Activated naive CD8-positive, alpha-beta T cell treated with anti-CD3 and anti-CD28 coated beads for 36 hours (primary cell): ENCODE results near the gene CITED2. TPM values are rescaled to one million over a fixed set of nuclear protein-coding genes. Genes with fewer than 3 reads are reported as not detected.
"Not testable (repeated sequence)": the region's sequence is repeated elsewhere in the genome, so short reads cannot be mapped to it uniquely, and the experiment has no call there.

Experiments used
- DNase-seq: peaks from one replicate; pipeline ENCODE4 v3.0.0; 2021
- H3K27ac Mint-ChIP-seq: one replicate; pipeline ENCODE4 v1.8.0; 2022; ENCODE audit warnings: mild to moderate bottlenecking, moderate library complexity, mixed read lengths
- H3K27me3 Mint-ChIP-seq: one replicate; pipeline ENCODE4 v1.8.0; 2022; ENCODE audit warnings: mild to moderate bottlenecking, mixed read lengths
- H3K36me3 Mint-ChIP-seq: one replicate; pipeline ENCODE4 v1.8.0; 2021; ENCODE audit warnings: mild to moderate bottlenecking, mixed read lengths
- H3K4me1 Mint-ChIP-seq: one replicate; pipeline ENCODE4 v1.8.0; 2021; ENCODE audit warnings: mixed read lengths
- H3K4me3 Mint-ChIP-seq: one replicate; pipeline ENCODE4 v1.8.0; 2022; ENCODE audit warnings: mild to moderate bottlenecking, moderate library complexity, mixed read lengths
- H3K9me3 Mint-ChIP-seq: one replicate; pipeline ENCODE4 v1.8.0; 2022; ENCODE audit warnings: mixed read lengths
- total RNA-seq, 2 experiments: library from RNA; stranded (reverse); gene quantifications; one replicate each; pipeline ENCODE4 v1.2.3, GENCODE V29; 2021

The CITED2 gene
- total RNA-seq, 2 experiments from 2014 or later = 28.4 to 28.5 TPM

GRCh38 chr6:139363123-139363522 lies 11.3 kb downstream of the CITED2 start:
- H3K4me1 Mint-ChIP-seq = peaks cover 24% of the 10 kb centered on the region
- not testable (repeated sequence) for H3K36me3 Mint-ChIP-seq, H3K4me3 Mint-ChIP-seq, DNase-seq, H3K27ac Mint-ChIP-seq, H3K27me3 Mint-ChIP-seq, H3K9me3 Mint-ChIP-seq

- H3K4me3 Mint-ChIP-seq = no peak overlapping the region
- H3K4me1 Mint-ChIP-seq = peaks cover 13% of the 10 kb centered on the region
- no peaks in the 10 kb centered on the region for H3K36me3 Mint-ChIP-seq
- no peaks in the 10 kb centered on the region for H3K9me3 Mint-ChIP-seq
- no peak for DNase-seq
- H3K27ac Mint-ChIP-seq = no peak overlapping the region
- no peaks in the 10 kb centered on the region for H3K27me3 Mint-ChIP-seq
Measured at GRCh38 chr6:139361211-139361610, 13.2 kb downstream of the CITED2 start.

DNA sequence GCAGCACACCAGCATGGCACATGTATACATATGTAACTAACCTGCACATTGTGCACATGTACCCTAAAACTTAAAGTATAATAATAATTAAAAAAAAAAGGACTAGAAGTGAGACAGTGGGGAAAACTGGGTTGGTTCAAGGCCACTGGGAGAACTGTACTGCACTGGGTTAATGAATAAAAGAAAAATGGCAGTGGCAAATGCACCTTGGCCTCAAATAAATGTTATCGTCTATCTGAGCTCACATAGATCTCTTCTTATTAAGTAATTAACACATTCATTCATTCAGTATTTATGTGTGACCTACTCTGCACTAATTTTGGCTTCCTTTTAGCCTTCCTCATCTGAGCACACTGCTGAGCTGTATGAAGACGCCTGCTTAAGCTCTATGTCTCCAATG lies 17.5 kb downstream of the CITED2 start:
- no peak overlapping the region for H3K4me3 Mint-ChIP-seq
- peaks cover 2% of the 10 kb centered on the region for H3K36me3 Mint-ChIP-seq

DNA sequence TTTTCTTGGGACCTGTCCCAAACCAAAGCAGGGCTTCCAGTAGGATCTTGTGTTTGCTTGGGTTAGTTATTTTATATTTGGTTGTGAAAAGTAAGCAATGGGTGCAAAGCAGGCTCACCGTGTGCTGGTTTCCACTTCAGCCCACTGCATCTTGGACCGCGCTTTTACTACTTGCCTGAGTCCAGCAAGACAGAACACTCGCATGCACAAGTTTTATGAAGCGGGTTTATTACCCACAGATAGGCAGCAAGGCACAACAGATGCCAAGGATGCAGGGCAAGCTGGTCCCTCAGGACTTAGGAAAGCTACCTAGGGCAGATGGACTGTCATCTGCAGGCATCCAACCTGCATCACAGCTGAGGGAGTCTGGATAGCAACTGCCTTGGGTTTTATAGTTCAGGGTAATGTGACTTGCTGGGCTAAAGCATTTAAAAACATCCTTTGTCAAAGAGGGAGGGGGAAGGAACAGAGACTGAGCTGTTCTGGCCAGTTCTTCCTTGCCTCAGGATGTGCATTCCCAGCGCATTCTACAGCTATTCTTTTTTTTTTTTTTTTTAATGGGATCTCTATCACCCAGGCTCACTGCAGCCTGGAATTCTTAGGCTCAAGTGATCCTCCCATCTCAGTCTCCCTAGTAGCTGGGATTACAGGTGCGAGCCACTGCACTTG lies 18.5 kb downstream of the CITED2 start:
- DNase-seq = no peak
- H3K9me3 Mint-ChIP-seq = peaks cover 6% of the 10 kb centered on the region
- H3K36me3 Mint-ChIP-seq = peaks cover 2% of the 10 kb centered on the region
- H3K4me1 Mint-ChIP-seq = peaks cover 3% of the 10 kb centered on the region
- H3K27ac Mint-ChIP-seq = no peak overlapping the region
- H3K27me3 Mint-ChIP-seq = no peaks in the 10 kb centered on the region
- H3K4me3 Mint-ChIP-seq = no peak overlapping the region

More for the DNA sequence above, 17.5 kb downstream of the CITED2 start:
- H3K4me1 Mint-ChIP-seq = peaks cover 7% of the 10 kb centered on the region
- H3K27me3 Mint-ChIP-seq = no peaks in the 10 kb centered on the region
- DNase-seq = no peak
- H3K27ac Mint-ChIP-seq = no peak overlapping the region
- H3K9me3 Mint-ChIP-seq = peaks cover 6% of the 10 kb centered on the region

GRCh38 chr6:139355172-139355571 lies 19.3 kb downstream of the CITED2 start:
- Mint-ChIP-seq H3K9me3 (peaks cover 6% of the 10 kb centered on the region), H3K27me3 (no peaks in the 10 kb centered on the region), H3K4me1 (peaks cover 3% of the 10 kb centered on the region), H3K4me3 (no peak overlapping the region), H3K36me3 (peaks cover 2% of the 10 kb centered on the region), H3K27ac (no peak overlapping the region)
- DNase-seq = no peak

- no peak for DNase-seq
- Mint-ChIP-seq H3K27me3 (no peaks in the 10 kb centered on the region), H3K27ac (no peak overlapping the region), H3K9me3 (peaks cover 6% of the 10 kb centered on the region), H3K4me1 (peaks cover 3% of the 10 kb centered on the region), H3K36me3 (peaks cover 2% of the 10 kb centered on the region), H3K4me3 (no peak overlapping the region)
Measured at GRCh38 chr6:139354189-139354588, 20.3 kb downstream of the CITED2 start.

- no peak overlapping the region for H3K4me3 Mint-ChIP-seq
- no peaks in the 10 kb centered on the region for H3K36me3 Mint-ChIP-seq
- peaks cover 9% of the 10 kb centered on the region for H3K4me1 Mint-ChIP-seq
- H3K27me3 Mint-ChIP-seq = no peaks in the 10 kb centered on the region
- DNase-seq = no peak
- H3K27ac Mint-ChIP-seq = no peak overlapping the region
- no peaks in the 10 kb centered on the region for H3K9me3 Mint-ChIP-seq
Measured at GRCh38 chr6:139349464-139350020, 24.9 kb downstream of the CITED2 start.

DNA sequence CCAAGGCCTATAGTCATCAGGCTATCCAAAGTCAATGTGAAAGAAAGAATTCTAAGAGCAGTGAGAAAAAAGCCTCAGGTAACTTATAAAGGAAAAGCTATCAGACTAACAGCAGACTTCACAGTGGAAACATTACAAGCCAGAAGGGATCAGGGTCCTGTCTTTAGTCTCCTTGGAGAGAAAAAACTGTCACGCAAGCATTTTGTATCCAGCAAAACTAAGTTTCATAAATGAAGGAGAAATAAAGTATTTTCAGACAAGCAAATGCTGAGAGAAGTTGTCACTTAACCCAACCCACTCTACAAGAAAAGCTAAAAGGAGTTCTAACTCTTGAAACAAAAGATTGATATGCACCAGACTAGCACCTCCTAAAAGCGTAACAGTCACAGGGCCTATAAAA lies 28.1 kb downstream of the CITED2 start:
- Mint-ChIP-seq H3K27ac (no peak overlapping the region), H3K27me3 (no peaks in the 10 kb centered on the region), H3K4me3 (no peak overlapping the region), H3K9me3 (peaks cover 4% of the 10 kb centered on the region), H3K4me1 (peaks cover 23% of the 10 kb centered on the region), H3K36me3 (peaks cover 4% of the 10 kb centered on the region)
- DNase-seq = no peak

DNA sequence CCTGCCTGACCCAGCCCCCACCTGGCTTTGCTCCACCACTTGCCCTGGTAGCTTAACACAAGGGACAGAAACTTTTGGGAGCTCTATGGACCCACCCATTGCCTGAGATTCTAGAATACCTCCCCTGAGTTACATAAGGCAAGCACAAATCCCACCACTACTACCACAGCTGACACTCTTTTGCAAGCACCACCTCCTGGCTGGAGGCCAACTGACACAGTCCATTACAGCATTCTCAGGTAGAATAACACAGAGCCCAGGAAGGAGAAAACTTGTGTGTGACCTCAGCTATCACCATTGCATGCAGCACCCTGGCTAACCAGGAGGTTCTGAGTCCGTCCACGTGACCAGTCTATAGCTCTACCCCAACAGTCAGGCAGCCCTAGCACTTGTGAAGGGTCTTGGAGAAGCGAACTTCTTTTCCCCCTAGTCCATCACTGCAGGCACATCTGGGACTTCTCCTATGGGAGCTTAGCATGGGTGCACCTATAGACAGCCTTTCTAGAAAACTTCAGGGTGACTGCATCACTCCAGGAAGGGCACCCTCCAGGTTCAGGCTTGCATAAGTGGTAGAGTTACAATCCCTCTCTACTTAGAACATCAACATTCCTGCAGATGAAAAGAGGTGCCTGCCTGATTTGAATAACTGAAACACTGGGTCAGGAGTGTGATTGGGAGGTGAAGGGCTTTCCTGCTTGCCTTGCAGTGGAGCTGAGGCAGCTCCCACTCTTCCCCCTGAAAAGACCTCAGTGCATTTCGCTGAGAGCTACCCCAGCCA lies 30.1 kb downstream of the CITED2 start:
- Mint-ChIP-seq H3K4me1 (peaks cover 26% of the 10 kb centered on the region), H3K36me3 (peaks cover 4% of the 10 kb centered on the region)

DNA sequence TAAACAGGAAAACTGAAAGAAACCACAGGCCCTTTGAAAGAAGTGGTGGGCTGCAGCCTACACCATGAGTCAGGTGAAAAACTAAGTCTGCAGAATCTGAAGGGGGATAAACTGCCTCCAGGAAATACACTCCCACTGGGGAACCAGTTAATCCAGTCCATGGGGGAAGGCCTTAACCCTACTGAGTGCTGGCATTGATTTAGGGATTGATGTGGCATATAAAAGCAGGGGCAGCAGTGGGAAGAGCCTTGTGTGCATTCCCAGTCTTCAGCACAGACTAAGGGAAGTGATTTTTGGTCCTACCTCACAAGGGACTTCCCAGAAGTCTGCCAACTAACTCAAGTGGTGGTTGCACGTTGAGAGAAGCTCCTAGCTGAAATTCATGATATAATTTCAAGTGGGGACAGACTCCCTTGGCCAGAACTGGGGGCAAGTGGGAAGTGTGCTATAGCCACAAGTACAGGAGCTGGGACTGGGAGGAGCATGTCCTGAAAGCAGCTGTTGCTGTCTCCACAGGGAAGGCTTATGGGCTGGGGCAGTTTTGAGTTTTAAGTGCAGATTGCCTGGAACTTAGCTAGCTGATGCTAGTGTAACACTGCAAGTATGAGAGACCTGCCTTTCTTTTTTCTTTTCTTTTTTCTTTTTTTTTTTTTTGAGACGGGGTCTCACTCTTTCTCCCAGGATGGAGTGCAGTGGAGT lies 31.2 kb downstream of the CITED2 start:
- DNase-seq = no peak
- H3K4me3 Mint-ChIP-seq = no peak overlapping the region
- H3K36me3 Mint-ChIP-seq = peaks cover 4% of the 10 kb centered on the region
- peaks cover 8% of the 10 kb centered on the region for H3K9me3 Mint-ChIP-seq
- H3K27ac Mint-ChIP-seq = no peak overlapping the region
- peaks cover 26% of the 10 kb centered on the region for H3K4me1 Mint-ChIP-seq
- H3K27me3 Mint-ChIP-seq = no peaks in the 10 kb centered on the region

More for the DNA sequence above, 30.1 kb downstream of the CITED2 start:
- Mint-ChIP-seq H3K27me3 (no peaks in the 10 kb centered on the region), H3K9me3 (peaks cover 8% of the 10 kb centered on the region), H3K4me3 (no peak overlapping the region), H3K27ac (no peak overlapping the region)
- DNase-seq = no peak

GRCh38 chr6:139341060-139341459 lies 33.4 kb downstream of the CITED2 start:
- H3K4me1 Mint-ChIP-seq = peaks cover 26% of the 10 kb centered on the region
- peaks cover 8% of the 10 kb centered on the region for H3K9me3 Mint-ChIP-seq
- no peaks in the 10 kb centered on the region for H3K27me3 Mint-ChIP-seq
- peaks cover 4% of the 10 kb centered on the region for H3K36me3 Mint-ChIP-seq
- no peak overlapping the region for H3K4me3 Mint-ChIP-seq
- no peak overlapping the region for H3K27ac Mint-ChIP-seq
- no peak for DNase-seq

- Mint-ChIP-seq H3K36me3 (peaks cover 4% of the 10 kb centered on the region), H3K4me1 (peaks cover 20% of the 10 kb centered on the region), H3K9me3 (peaks cover 8% of the 10 kb centered on the region), H3K27me3 (no peaks in the 10 kb centered on the region), H3K27ac (no peak overlapping the region), H3K4me3 (no peak overlapping the region)
- DNase-seq = no peak
Measured at GRCh38 chr6:139338795-139339194, 35.7 kb downstream of the CITED2 start.

DNA sequence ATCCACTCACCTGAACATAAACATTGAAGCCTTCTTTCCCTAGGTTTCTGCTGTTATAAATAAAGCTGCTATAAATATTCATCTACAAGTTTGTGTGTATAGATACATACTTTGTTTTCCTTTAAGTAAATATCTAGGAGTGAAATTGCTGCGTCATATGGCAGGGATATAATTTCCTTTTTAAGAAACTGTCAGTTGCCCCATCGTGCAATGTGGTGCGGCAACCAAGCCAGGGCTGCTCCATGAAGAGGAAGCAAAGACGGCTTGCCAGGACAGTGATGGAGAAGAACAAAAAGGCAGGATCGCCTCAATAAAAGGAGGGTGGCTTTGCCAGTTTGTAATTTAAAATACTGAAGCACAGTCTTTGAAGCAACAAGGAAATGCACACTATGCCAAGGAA lies 36.6 kb downstream of the CITED2 start:
- no peaks in the 10 kb centered on the region for H3K27me3 Mint-ChIP-seq
- no peak overlapping the region for H3K27ac Mint-ChIP-seq
- peaks cover 8% of the 10 kb centered on the region for H3K9me3 Mint-ChIP-seq
- DNase-seq = no peak
- no peak overlapping the region for H3K4me3 Mint-ChIP-seq
- peaks cover 14% of the 10 kb centered on the region for H3K4me1 Mint-ChIP-seq
- peaks cover 4% of the 10 kb centered on the region for H3K36me3 Mint-ChIP-seq

- no peak overlapping the region for H3K4me3 Mint-ChIP-seq
Measured at GRCh38 chr6:139337001-139337400, 37.4 kb downstream of the CITED2 start.

GRCh38 chr6:139336488-139336887 lies 38.0 kb downstream of the CITED2 start:
- no peaks in the 10 kb centered on the region for H3K27me3 Mint-ChIP-seq
- no peak overlapping the region for H3K27ac Mint-ChIP-seq
- peaks cover 10% of the 10 kb centered on the region for H3K4me1 Mint-ChIP-seq
- no peak overlapping the region for H3K4me3 Mint-ChIP-seq
- H3K9me3 Mint-ChIP-seq = peaks cover 4% of the 10 kb centered on the region
- DNase-seq = no peak
- H3K36me3 Mint-ChIP-seq = no peaks in the 10 kb centered on the region

More at GRCh38 chr6:139337001-139337400, 37.4 kb downstream of the CITED2 start:
- peaks cover 10% of the 10 kb centered on the region for H3K4me1 Mint-ChIP-seq
- H3K27me3 Mint-ChIP-seq = no peaks in the 10 kb centered on the region
- no peaks in the 10 kb centered on the region for H3K36me3 Mint-ChIP-seq
- no peak overlapping the region for H3K27ac Mint-ChIP-seq
- no peak for DNase-seq
- peaks cover 4% of the 10 kb centered on the region for H3K9me3 Mint-ChIP-seq
